Measurements from ENCODE around the gene ATAD2B. TPM values are rescaled to one million over a fixed set of nuclear protein-coding genes. Genes with fewer than 3 reads are reported as not detected.
"Not testable (repeated sequence)": the region's sequence is repeated elsewhere in the genome, so short reads cannot be mapped to it uniquely, and the experiment has no call there.

ATAD2B gene
- 68.5 TPM for total RNA-seq

- peak; percentile 90 for DNase-seq
These were observed at the start of gene ATAD2B for GRCh38 chr2:23926750-23927571. Gene ATAD2B (minus strand): TSS chr2:23927123. CDS start chr2:23926770, 353 bp downstream.

GRCh38 chr2:23967846-23968245 is 40.9 kb upstream of the ATAD2B start:
- no peak for DNase-seq

DNA sequence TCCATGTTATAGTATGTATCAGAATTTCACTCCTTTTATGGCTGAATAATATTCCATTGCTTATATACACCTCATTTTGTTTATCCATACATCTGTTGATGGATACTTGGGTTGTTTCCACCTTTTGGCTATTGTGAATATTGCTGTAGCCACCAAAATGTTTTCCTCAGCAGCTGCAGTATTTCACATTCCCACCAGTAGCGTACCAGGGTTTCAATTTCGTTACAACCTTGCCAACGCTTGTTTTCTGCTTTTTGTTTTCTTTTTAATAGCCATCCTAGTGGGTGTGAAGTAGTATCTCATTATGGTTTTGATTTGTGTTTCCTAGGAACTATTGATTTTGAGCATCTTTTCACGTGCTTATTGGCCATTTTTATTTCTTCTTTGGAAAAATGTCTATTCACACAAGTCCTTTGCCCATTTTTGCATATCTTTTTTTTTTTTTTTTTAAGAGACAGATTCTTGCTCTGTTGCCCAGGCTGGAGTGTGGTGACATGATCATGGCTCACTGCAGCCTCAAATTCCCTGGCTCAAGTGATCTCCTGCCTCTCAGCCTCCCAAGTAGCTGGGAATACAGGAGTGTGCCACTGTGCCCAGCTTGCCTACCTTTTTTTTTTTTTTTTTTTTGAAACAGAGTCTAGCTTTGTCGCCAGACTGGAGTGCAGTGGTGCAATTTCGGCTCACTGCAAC is 27.5 kb upstream of the ATAD2B start:
- DNase-seq, result no peak

DNA sequence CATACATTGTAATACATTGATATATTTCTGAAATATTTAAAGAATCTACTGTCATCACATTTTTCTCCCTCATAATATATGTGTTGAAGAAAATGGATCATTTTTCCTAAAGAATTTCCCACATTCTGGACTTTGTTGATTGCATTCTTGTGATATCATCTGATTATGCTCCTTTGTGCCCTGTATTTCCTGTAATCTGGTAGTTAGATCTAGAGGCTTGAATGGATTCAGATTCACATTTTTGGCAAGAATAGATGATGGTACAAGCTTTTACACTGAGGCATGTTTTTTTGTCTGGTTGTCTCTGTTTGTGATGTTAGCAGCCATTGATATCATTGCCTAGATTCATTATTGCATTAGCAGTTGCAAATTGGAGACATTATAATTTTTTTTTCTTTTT is 26.7 kb upstream of the ATAD2B start:
- DNase-seq, result no peak

DNA sequence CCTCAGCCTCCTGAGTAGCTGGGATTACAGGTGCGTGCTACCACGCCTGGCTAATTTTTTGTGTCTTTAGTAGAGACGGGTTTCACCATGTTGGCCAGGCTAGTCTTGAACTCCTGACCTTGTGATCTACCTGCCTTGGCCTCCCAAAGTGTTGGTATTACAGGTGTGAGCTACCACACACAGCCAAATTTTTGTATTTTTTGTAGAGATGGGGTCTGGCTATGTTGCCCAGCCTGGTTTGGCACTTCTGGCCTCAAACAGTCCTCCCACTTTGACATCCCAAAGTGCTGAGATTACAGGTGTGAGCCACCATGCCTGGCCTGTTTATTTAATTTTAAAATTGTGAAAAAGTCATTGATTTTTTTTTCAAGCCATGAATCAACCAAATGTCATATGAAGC is 25.6 kb upstream of the ATAD2B start:
- DNase-seq, result not testable (repeated sequence)

DNA sequence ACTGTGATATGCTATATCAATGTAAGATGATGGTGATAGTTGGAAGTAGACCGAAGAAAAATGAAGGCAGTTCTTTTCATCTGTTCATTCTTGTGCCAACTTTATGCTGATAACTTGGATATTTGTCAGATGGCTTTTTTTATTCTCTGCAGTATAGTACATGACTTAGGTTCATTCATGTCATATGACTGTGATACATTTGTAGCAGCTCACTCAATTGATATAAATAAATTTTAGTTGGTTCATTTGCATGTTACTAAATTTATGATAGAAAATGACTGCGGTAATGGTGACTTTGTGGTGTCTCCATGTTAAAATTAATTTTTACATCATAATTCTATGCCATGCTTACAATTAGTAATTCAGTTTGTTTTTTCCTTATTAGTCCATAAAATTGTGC is 20.4 kb upstream of the ATAD2B start:
- no peak for DNase-seq

DNA sequence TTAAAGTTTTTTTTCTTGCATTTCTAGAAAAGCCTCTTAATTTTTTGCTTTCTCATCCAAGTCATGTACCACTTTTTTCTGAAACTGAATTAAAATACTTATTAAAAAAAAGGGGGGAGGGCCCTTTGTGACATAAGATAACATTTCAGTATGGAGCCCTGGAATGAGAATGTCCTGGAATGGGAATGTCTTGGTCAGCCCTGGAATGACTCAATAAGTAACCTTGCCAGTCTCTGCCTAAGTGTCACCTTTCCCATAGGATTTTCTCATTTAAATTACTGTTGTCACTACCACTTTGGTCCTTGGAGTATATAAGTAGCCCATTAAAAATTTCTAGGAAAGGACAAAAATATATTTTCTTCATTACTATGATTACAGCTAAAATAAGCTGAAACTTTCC is 18.1 kb upstream of the ATAD2B start:
- DNase-seq, result no peak

DNA sequence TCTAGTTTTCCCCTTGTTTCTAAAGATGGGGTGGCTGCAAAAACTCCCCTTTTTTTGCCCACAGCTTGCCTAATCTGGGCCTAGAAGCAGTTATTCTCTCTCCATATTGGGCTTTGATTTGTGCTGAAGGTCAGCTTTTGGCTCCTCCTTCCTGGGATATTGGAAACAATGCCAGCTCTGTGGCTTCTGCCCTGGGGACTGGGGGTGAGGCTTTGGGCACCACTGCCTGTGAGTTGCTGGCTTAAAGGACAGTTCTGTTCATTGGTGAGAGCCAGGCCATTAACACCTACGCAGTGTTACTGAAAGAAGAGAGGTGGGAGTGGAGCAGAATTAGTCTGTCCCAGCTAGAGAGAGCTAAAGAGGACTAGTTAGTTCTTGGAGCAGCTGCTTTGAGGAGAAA is 17.6 kb upstream of the ATAD2B start:
- DNase-seq, result no peak

- DNase-seq, result no peak
These were observed 16.7 kb upstream of the ATAD2B start for GRCh38 chr2:23943666-23944065.

GRCh38 chr2:23941644-23942043 is 14.7 kb upstream of the ATAD2B start:
- no peak for DNase-seq

- no peak for DNase-seq
These were observed 14.0 kb upstream of the ATAD2B start for GRCh38 chr2:23940718-23941620.

DNA sequence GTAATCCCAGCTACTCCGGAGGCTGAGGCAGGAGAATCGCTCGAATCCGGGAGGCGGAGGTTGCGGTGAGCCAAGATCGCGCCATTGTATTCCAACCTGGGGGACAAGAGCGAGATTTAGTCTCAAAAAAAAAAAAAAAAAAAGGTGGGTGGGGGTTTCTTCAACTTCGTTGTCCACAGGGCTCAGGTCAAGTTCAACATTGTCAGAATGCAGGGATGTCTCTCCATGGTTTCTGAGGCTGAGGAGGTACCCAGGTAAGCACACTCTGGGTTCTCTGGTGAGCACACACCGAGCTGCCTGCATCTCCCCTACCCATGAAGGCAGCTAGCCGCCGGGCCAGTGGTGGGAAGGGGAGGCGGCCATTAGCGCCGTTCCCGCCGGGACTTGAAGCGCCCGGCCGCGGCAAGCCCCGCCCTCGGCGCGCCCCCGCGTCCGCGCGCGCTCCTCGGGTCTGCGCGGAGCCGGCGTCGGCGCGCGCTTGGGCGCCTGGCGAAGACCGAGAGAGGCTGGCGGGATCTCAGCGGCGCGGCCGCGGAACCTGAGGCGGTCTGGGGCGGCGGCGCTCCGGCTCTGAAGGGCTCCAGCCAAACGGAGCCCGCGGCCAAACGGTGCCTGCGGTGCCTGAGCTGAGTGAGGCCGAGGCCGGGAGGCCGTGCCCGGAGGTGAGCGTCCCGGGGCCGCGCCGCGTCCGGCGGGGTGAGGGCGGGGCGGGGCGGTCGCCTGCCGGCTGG is 13.2 kb upstream of the ATAD2B start, which contains the start of gene UBXN2A:
UBXN2A (plus strand) TSS at position 477 of the 731 bp plus-strand sequence. CDS start 17,852 bp downstream, outside the sequence.
- peak; percentile 60 for DNase-seq

GRCh38 chr2:23934259-23934658 is 7.3 kb upstream of the ATAD2B start:
- DNase-seq, result no peak

GRCh38 chr2:23926290-23926749 is 603 bp downstream of the ATAD2B start:
- DNase-seq, result peak; percentile 60

- DNase-seq, result peak; percentile 55
These were observed 1.1 kb downstream of the ATAD2B start for GRCh38 chr2:23925702-23926289.

GRCh38 chr2:23924589-23925359 is 2.1 kb downstream of the ATAD2B start:
- DNase-seq, result no peak

GRCh38 chr2:23918837-23919489 is 8.0 kb downstream of the ATAD2B start:
- DNase-seq, result no peak

- DNase-seq, result no peak
These were observed 10.1 kb downstream of the ATAD2B start for GRCh38 chr2:23916727-23917405.

- DNase-seq, result no peak
These were observed 11.6 kb downstream of the ATAD2B start for GRCh38 chr2:23915327-23915726.

Data from occipital lobe (tissue), 2 donors.